ENCODE measurements around the gene OBSL1. TPM values are rescaled to one million over a fixed set of nuclear protein-coding genes. Genes with fewer than 3 reads are reported as not detected.

The OBSL1 gene
- total and polyA plus RNA-seq, 5 donors from 2014 or later, result 0.57 TPM; not detected in 4

GRCh38 chr2:219508971-219509779, 62.2 kb downstream of the OBSL1 start:
- no peak for DNase-seq
- H3K4me1 ChIP-seq (ENCODE audit: control insufficient read depth, insufficient read depth, low read length, poor library complexity, severe bottlenecking), result peaks cover 12% of the 10 kb centered on the region
- H3K36me3 Mint-ChIP-seq, result peaks cover 17% of the 10 kb centered on the region
- H3K27me3 Mint-ChIP-seq, result peaks cover 53% of the 10 kb centered on the region
- peaks cover 0 to 27% (median 15%) of the 10 kb centered on the region in 4 donors for H3K4me1 Mint-ChIP-seq
- H3K36me3 ChIP-seq (ENCODE audit: control insufficient read depth, insufficient read depth, low read length), result peaks cover 15% of the 10 kb centered on the region
- no peaks in the 10 kb centered on the region for H3K9me3 ChIP-seq (ENCODE audit: control insufficient read depth in 2 of 2, low read length in 2 of 2)
- peak; percentile 9 to 20 for ATAC-seq (ENCODE audit: low read depth in 2 of 2)
- H3K27ac ChIP-seq (ENCODE audit: insufficient read depth, low read length, poor library complexity, severe bottlenecking), result no peak overlapping the region
- H3K27ac Mint-ChIP-seq, result no peak overlapping the region
- peak overlapping the region in 3 of 4 donors; percentile 50 to 70 (median 68) for H3K4me3 Mint-ChIP-seq
- H3K4me3 ChIP-seq (ENCODE audit: low read depth, low read length), result no peak overlapping the region
- H3K9me3 Mint-ChIP-seq, result no peaks in the 10 kb centered on the region
- peaks cover 2% of the 10 kb centered on the region for H3K27me3 ChIP-seq (ENCODE audit: control insufficient read depth, insufficient read depth, low read length)

- H3K4me3 Mint-ChIP-seq, result no peak overlapping the region
- no peak for DNase-seq
- H3K27me3 ChIP-seq (ENCODE audit: control insufficient read depth, insufficient read depth, low read length), result peaks cover 2% of the 10 kb centered on the region
- no peak overlapping the region for H3K4me3 ChIP-seq (ENCODE audit: low read depth, low read length)
- H3K36me3 Mint-ChIP-seq, result peaks cover 25% of the 10 kb centered on the region
- H3K27me3 Mint-ChIP-seq, result peaks cover 45% of the 10 kb centered on the region
- H3K9me3 Mint-ChIP-seq, result no peaks in the 10 kb centered on the region
- ATAC-seq (ENCODE audit: low read depth in 2 of 2), result no peak
- H3K27ac Mint-ChIP-seq, result no peak overlapping the region
- H3K27ac ChIP-seq (ENCODE audit: insufficient read depth, low read length, poor library complexity, severe bottlenecking), result no peak overlapping the region
- peaks cover 8% of the 10 kb centered on the region for H3K4me1 ChIP-seq (ENCODE audit: control insufficient read depth, insufficient read depth, low read length, poor library complexity, severe bottlenecking)
- no peaks in the 10 kb centered on the region for H3K9me3 ChIP-seq (ENCODE audit: control insufficient read depth in 2 of 2, low read length in 2 of 2)
- H3K36me3 ChIP-seq (ENCODE audit: control insufficient read depth, insufficient read depth, low read length), result peaks cover 18% of the 10 kb centered on the region
- peaks cover 0 to 21% (median 12%) of the 10 kb centered on the region in 4 donors for H3K4me1 Mint-ChIP-seq
These were observed 63.0 kb downstream of the OBSL1 start for GRCh38 chr2:219508444-219508734.

- H3K36me3 Mint-ChIP-seq, result peaks cover 26% of the 10 kb centered on the region
These were observed 63.5 kb downstream of the OBSL1 start for GRCh38 chr2:219507581-219508443.

GRCh38 chr2:219506802-219507526, 64.4 kb downstream of the OBSL1 start:
- peaks cover 26% of the 10 kb centered on the region for H3K36me3 Mint-ChIP-seq

More at GRCh38 chr2:219507581-219508443, 63.5 kb downstream of the OBSL1 start:
- Histone ChIP-seq H3K9me3 (ENCODE audit: control insufficient read depth in 2 of 2, low read length in 2 of 2) (no peaks in the 10 kb centered on the region), H3K27ac (ENCODE audit: insufficient read depth, low read length, poor library complexity, severe bottlenecking) (no peak overlapping the region), H3K36me3 (ENCODE audit: control insufficient read depth, insufficient read depth, low read length) (peaks cover 18% of the 10 kb centered on the region), H3K27me3 (ENCODE audit: control insufficient read depth, insufficient read depth, low read length) (peaks cover 2% of the 10 kb centered on the region), H3K4me1 (ENCODE audit: control insufficient read depth, insufficient read depth, low read length, poor library complexity, severe bottlenecking) (peaks cover 8% of the 10 kb centered on the region), H3K4me3 (ENCODE audit: low read depth, low read length) (no peak overlapping the region)
- ATAC-seq (ENCODE audit: low read depth in 2 of 2) (no peak), DNase-seq (no peak)
- H3K27ac Mint-ChIP-seq, result no peak overlapping the region
- H3K27me3 Mint-ChIP-seq, result peaks cover 39% of the 10 kb centered on the region
- no peaks in the 10 kb centered on the region for H3K9me3 Mint-ChIP-seq
- peak overlapping the region in 1 of 4 donors; percentile 51 for H3K4me3 Mint-ChIP-seq
- peaks cover 0 to 17% (median 10%) of the 10 kb centered on the region in 4 donors for H3K4me1 Mint-ChIP-seq

GRCh38 chr2:219506153-219506801, 65.1 kb downstream of the OBSL1 start:
- H3K4me1 Mint-ChIP-seq, result peaks cover 0 to 19% (median 7%) of the 10 kb centered on the region in 4 donors
- Histone ChIP-seq H3K4me3 (ENCODE audit: low read depth, low read length) (no peak overlapping the region), H3K9me3 (ENCODE audit: control insufficient read depth in 2 of 2, low read length in 2 of 2) (no peaks in the 10 kb centered on the region), H3K27ac (ENCODE audit: insufficient read depth, low read length, poor library complexity, severe bottlenecking) (no peak overlapping the region), H3K27me3 (ENCODE audit: control insufficient read depth, insufficient read depth, low read length) (no peaks in the 10 kb centered on the region), H3K4me1 (ENCODE audit: control insufficient read depth, insufficient read depth, low read length, poor library complexity, severe bottlenecking) (peaks cover 8% of the 10 kb centered on the region), H3K36me3 (ENCODE audit: control insufficient read depth, insufficient read depth, low read length) (peaks cover 18% of the 10 kb centered on the region)
- no peak for ATAC-seq (ENCODE audit: low read depth in 2 of 2)
- H3K9me3 Mint-ChIP-seq, result no peaks in the 10 kb centered on the region
- H3K4me3 Mint-ChIP-seq, result no peak overlapping the region
- peaks cover 31% of the 10 kb centered on the region for H3K27me3 Mint-ChIP-seq
- no peak overlapping the region for H3K27ac Mint-ChIP-seq
- H3K36me3 Mint-ChIP-seq, result peaks cover 32% of the 10 kb centered on the region
- DNase-seq, result no peak

More at GRCh38 chr2:219506802-219507526, 64.4 kb downstream of the OBSL1 start:
- DNase-seq (no peak), ATAC-seq (ENCODE audit: low read depth in 2 of 2) (no peak)
- no peaks in the 10 kb centered on the region for H3K9me3 Mint-ChIP-seq
- no peak overlapping the region for H3K27ac ChIP-seq (ENCODE audit: insufficient read depth, low read length, poor library complexity, severe bottlenecking)
- H3K36me3 ChIP-seq (ENCODE audit: control insufficient read depth, insufficient read depth, low read length), result peaks cover 18% of the 10 kb centered on the region
- H3K4me3 ChIP-seq (ENCODE audit: low read depth, low read length), result no peak overlapping the region
- H3K27me3 Mint-ChIP-seq, result peaks cover 38% of the 10 kb centered on the region
- H3K4me1 Mint-ChIP-seq, result peaks cover 0 to 17% (median 7%) of the 10 kb centered on the region in 4 donors
- no peak overlapping the region for H3K27ac Mint-ChIP-seq
- H3K9me3 ChIP-seq (ENCODE audit: control insufficient read depth in 2 of 2, low read length in 2 of 2), result no peaks in the 10 kb centered on the region
- H3K27me3 ChIP-seq (ENCODE audit: control insufficient read depth, insufficient read depth, low read length), result no peaks in the 10 kb centered on the region
- peaks cover 8% of the 10 kb centered on the region for H3K4me1 ChIP-seq (ENCODE audit: control insufficient read depth, insufficient read depth, low read length, poor library complexity, severe bottlenecking)
- no peak overlapping the region for H3K4me3 Mint-ChIP-seq

GRCh38 chr2:219505585-219505984, 65.8 kb downstream of the OBSL1 start:
- H3K4me1 ChIP-seq (ENCODE audit: control insufficient read depth, insufficient read depth, low read length, poor library complexity, severe bottlenecking), result peaks cover 8% of the 10 kb centered on the region
- ATAC-seq (ENCODE audit: low read depth in 2 of 2) (no peak), DNase-seq (no peak)
- H3K27ac ChIP-seq (ENCODE audit: insufficient read depth, low read length, poor library complexity, severe bottlenecking), result no peak overlapping the region
- H3K9me3 ChIP-seq (ENCODE audit: control insufficient read depth in 2 of 2, low read length in 2 of 2), result no peaks in the 10 kb centered on the region
- H3K4me1 Mint-ChIP-seq, result peaks cover 0 to 21% (median 7%) of the 10 kb centered on the region in 4 donors
- H3K9me3 Mint-ChIP-seq, result no peaks in the 10 kb centered on the region
- H3K27me3 Mint-ChIP-seq, result peaks cover 25% of the 10 kb centered on the region
- H3K36me3 ChIP-seq (ENCODE audit: control insufficient read depth, insufficient read depth, low read length), result peaks cover 18% of the 10 kb centered on the region
- peaks cover 34% of the 10 kb centered on the region for H3K36me3 Mint-ChIP-seq
- no peak overlapping the region for H3K4me3 ChIP-seq (ENCODE audit: low read depth, low read length)
- no peaks in the 10 kb centered on the region for H3K27me3 ChIP-seq (ENCODE audit: control insufficient read depth, insufficient read depth, low read length)
- no peak overlapping the region for H3K27ac Mint-ChIP-seq
- H3K4me3 Mint-ChIP-seq, result no peak overlapping the region

- no peak for DNase-seq
- H3K27me3 ChIP-seq (ENCODE audit: control insufficient read depth, insufficient read depth, low read length), result no peaks in the 10 kb centered on the region
- no peak overlapping the region for H3K4me3 ChIP-seq (ENCODE audit: low read depth, low read length)
- Mint-ChIP-seq H3K4me3 (no peak overlapping the region), H3K27ac (peak overlapping the region in 1 of 3 donors; percentile 75), H3K9me3 (peaks cover 0 to 1% (median 0%) of the 10 kb centered on the region in 7 donors), H3K36me3 (peaks cover 34% of the 10 kb centered on the region), H3K4me1 (peaks cover 0 to 29% (median 19%) of the 10 kb centered on the region in 4 donors), H3K27me3 (peaks cover 12% of the 10 kb centered on the region)
- ATAC-seq (ENCODE audit: low read depth in 2 of 2), result no peak
- H3K4me1 ChIP-seq (ENCODE audit: control insufficient read depth, insufficient read depth, low read length, poor library complexity, severe bottlenecking), result peaks cover 18% of the 10 kb centered on the region
- H3K36me3 ChIP-seq (ENCODE audit: control insufficient read depth, insufficient read depth, low read length), result peaks cover 18% of the 10 kb centered on the region
- H3K27ac ChIP-seq (ENCODE audit: insufficient read depth, low read length, poor library complexity, severe bottlenecking), result no peak overlapping the region
- H3K9me3 ChIP-seq (ENCODE audit: control insufficient read depth in 2 of 2, low read length in 2 of 2), result no peaks in the 10 kb centered on the region
These were observed 68.7 kb downstream of the OBSL1 start for GRCh38 chr2:219502618-219503017.
